Measurements from ENCODE around the gene ZNF212. TPM values are rescaled to one million over a fixed set of nuclear protein-coding genes. Genes with fewer than 3 reads are reported as not detected.

The ZNF212 gene
- total RNA-seq, 4 donors from 2014 or later = 3.7 to 7.5 (median 4.7) TPM

DNA sequence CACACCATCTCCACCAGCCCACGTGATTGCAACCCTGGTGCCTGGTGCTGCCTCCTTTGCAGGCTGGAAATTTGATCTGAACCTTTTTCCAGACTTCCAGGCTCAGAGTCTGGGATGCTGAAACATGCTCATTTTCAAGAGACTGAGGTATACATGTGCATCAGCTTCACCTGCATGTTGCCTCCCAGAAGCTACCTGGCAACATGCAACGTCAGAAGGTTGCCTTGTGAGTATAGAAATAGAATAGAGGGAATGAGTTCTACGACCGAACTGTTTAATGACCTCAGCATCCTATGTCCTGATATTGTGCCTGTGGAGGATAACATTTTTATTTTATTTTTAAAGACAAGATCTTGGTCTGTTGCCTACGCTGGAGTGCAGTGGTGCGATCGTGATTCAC lies 1.9 kb upstream of the ZNF212 start:
- Histone ChIP-seq H3K4me3 (no peak overlapping the region), H3K4me1 (peaks cover 18 to 21% of the 10 kb centered on the region in 2 donors), H3K27ac (no peak overlapping the region), H3K36me3 (no peaks in the 10 kb centered on the region), H3K9me3 (no peaks in the 10 kb centered on the region), H3K27me3 (peaks cover 0 to 8% (median 0%) of the 10 kb centered on the region in 3 donors)
- ATAC-seq = no peak
- TF ChIP-seq POLR2A (IDR thresholded peaks at IDR 0.05) (no peak), CTCF (IDR thresholded peaks at IDR 0.05 in 4 of 5, conservative IDR thresholded peaks at IDR 0.05 in 1 of 5) (no peak)
- intact Hi-C loops (cut with DNase I; ENCODE audit: low total_unique reads) (loop anchor here (5.0 kb wide), 2 partner anchors 40 to 260 kb away; partner anchors contain the start of genes ZNF282 and ZNF746), in situ Hi-C loops (cut with MboI; ENCODE audit: low sequenced_read_pairs in 4 of 4) (no loop called here)
- DNase-seq = no peak

DNA sequence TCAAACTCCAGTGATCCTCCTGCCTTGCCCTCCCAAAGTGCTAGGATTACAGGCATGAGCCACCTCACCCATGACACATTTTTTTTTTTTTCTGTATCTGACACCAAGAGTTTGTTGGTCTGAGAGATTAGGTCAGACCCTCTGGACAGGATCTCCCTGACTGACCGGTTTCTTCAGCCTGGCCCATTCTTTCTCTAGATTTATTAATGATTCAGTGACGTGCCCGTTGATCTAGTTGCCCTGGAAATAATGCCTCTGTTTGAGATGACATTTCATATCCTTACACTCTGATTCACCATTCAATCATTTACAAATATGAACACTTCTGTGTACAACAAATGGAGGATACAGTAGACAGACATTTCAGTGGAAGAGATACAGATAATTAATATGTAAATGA lies 1.4 kb upstream of the ZNF212 start:
- TF ChIP-seq POLR2A (IDR thresholded peaks at IDR 0.05) (no peak), CTCF (IDR thresholded peaks at IDR 0.05 in 4 of 5, conservative IDR thresholded peaks at IDR 0.05 in 1 of 5) (no peak)
- ATAC-seq = no peak
- Histone ChIP-seq H3K27me3 (peaks cover 0 to 4% (median 0%) of the 10 kb centered on the region in 3 donors), H3K4me3 (no peak overlapping the region), H3K9me3 (no peaks in the 10 kb centered on the region), H3K36me3 (no peaks in the 10 kb centered on the region), H3K27ac (no peak overlapping the region), H3K4me1 (peaks cover 18 to 21% of the 10 kb centered on the region in 2 donors)
- DNase-seq = no peak
- in situ Hi-C loops (cut with MboI; ENCODE audit: low sequenced_read_pairs in 4 of 4) (no loop called here), intact Hi-C loops (cut with DNase I; ENCODE audit: low total_unique reads) (loop anchor here (2.0 to 5.0 kb wide), 3 partner anchors 41 to 259 kb away; partner anchors contain the start of genes ZNF282, ZNF398 and ZNF746)

DNA sequence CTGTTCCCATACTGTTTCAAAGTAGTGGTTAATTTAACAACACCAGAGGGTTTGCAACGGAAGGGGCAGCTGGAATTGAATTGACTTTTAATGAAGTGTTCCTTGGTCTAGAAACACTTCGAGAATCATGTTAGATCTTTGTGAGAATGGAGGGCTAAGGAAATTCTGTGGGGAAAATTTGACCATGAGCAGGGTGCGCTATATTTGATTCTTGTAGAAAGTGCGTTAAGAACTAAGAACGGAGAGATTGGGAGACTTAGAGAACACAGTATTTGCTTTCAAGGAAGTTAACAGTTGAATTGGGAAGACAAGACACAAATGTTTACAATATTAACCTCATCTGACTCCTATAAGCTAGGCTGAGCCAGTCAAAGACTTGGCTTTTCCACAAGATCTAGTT lies 1.2 kb downstream of the ZNF212 start:
- ATAC-seq (no peak), DNase-seq (no peak)
- Histone ChIP-seq H3K4me1 (peaks cover 24 to 25% of the 10 kb centered on the region in 2 donors), H3K27me3 (no peaks in the 10 kb centered on the region), H3K9me3 (no peaks in the 10 kb centered on the region), H3K36me3 (no peaks in the 10 kb centered on the region), H3K27ac (peak overlapping the region in 2 of 4 donors; percentile 84 to 91), H3K4me3 (peak overlapping the region; percentile 65 to 98 (median 90))
- intact Hi-C loops (cut with DNase I; ENCODE audit: low total_unique reads) = no loop called here
- TF ChIP-seq CTCF (IDR thresholded peaks at IDR 0.05 in 4 of 5, conservative IDR thresholded peaks at IDR 0.05 in 1 of 5) (no peak), POLR2A (IDR thresholded peaks at IDR 0.05) (no peak)
- in situ Hi-C loops (cut with MboI; ENCODE audit: low sequenced_read_pairs in 4 of 4) = no loop called here

GRCh38 chr7:149241696-149242095 lies 2.2 kb downstream of the ZNF212 start:
- no peak overlapping the region for H3K4me3 ChIP-seq
- no peaks in the 10 kb centered on the region for H3K36me3 ChIP-seq
- TF ChIP-seq POLR2A (IDR thresholded peaks at IDR 0.05) (no peak), CTCF (IDR thresholded peaks at IDR 0.05 in 4 of 5, conservative IDR thresholded peaks at IDR 0.05 in 1 of 5) (no peak)
- no peak for DNase-seq
- no peaks in the 10 kb centered on the region for H3K27me3 ChIP-seq
- peaks cover 24 to 31% of the 10 kb centered on the region in 2 donors for H3K4me1 ChIP-seq
- intact Hi-C loops (cut with DNase I; ENCODE audit: low total_unique reads) = no loop called here
- in situ Hi-C loops (cut with MboI; ENCODE audit: low sequenced_read_pairs in 4 of 4) = no loop called here
- ATAC-seq = no peak
- no peaks in the 10 kb centered on the region for H3K9me3 ChIP-seq
- H3K27ac ChIP-seq = no peak overlapping the region

DNA sequence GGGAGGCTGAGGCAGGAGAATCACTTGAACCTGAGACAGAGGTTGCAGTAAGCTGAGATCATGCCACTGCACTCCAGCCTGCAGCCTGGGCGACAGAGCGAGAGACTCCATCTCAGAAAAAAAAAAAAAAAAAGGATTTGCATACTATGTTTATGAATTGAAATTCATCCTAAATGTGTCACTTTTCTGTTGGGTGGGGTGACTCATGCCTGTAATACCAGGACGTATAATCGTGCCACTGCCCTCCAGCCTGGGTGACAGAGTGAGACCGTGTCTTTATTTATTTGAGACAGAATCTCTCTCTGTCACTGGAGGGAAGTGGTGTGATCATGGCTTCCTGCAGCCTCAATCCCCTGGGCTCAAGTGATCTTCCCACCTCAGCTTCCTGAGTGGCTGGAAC lies 5.8 kb downstream of the ZNF212 start:
- ATAC-seq (peak in 1 of 2 donors; percentile 45), DNase-seq (no peak)
- peak overlapping the region in 1 of 4 donors; percentile 80 for H3K27ac ChIP-seq
- no peaks in the 10 kb centered on the region for H3K27me3 ChIP-seq
- no peak overlapping the region for H3K4me3 ChIP-seq
- in situ Hi-C loops (cut with MboI; ENCODE audit: low sequenced_read_pairs in 4 of 4) = no loop called here
- peaks cover 17 to 27% of the 10 kb centered on the region in 2 donors for H3K4me1 ChIP-seq
- intact Hi-C loops (cut with DNase I; ENCODE audit: low total_unique reads) = no loop called here
- no peaks in the 10 kb centered on the region for H3K9me3 ChIP-seq
- peaks cover 0 to 2% of the 10 kb centered on the region in 2 donors for H3K36me3 ChIP-seq
- TF ChIP-seq POLR2A (IDR thresholded peaks at IDR 0.05) (no peak), CTCF (IDR thresholded peaks at IDR 0.05 in 4 of 5, conservative IDR thresholded peaks at IDR 0.05 in 1 of 5) (no peak)

Measured in gastrocnemius medialis (tissue), 4 donors.